MV-4-11 (cell line): Measurements from ENCODE around the gene RAB3IP.

ENCODE experiments used
- DNase-seq: peaks from one replicate; lab custom pipeline; 2025; lab: John Stamatoyannopoulos, UW

RAB3IP gene, protein sequence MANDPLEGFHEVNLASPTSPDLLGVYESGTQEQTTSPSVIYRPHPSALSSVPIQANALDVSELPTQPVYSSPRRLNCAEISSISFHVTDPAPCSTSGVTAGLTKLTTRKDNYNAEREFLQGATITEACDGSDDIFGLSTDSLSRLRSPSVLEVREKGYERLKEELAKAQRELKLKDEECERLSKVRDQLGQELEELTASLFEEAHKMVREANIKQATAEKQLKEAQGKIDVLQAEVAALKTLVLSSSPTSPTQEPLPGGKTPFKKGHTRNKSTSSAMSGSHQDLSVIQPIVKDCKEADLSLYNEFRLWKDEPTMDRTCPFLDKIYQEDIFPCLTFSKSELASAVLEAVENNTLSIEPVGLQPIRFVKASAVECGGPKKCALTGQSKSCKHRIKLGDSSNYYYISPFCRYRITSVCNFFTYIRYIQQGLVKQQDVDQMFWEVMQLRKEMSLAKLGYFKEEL

DNA sequence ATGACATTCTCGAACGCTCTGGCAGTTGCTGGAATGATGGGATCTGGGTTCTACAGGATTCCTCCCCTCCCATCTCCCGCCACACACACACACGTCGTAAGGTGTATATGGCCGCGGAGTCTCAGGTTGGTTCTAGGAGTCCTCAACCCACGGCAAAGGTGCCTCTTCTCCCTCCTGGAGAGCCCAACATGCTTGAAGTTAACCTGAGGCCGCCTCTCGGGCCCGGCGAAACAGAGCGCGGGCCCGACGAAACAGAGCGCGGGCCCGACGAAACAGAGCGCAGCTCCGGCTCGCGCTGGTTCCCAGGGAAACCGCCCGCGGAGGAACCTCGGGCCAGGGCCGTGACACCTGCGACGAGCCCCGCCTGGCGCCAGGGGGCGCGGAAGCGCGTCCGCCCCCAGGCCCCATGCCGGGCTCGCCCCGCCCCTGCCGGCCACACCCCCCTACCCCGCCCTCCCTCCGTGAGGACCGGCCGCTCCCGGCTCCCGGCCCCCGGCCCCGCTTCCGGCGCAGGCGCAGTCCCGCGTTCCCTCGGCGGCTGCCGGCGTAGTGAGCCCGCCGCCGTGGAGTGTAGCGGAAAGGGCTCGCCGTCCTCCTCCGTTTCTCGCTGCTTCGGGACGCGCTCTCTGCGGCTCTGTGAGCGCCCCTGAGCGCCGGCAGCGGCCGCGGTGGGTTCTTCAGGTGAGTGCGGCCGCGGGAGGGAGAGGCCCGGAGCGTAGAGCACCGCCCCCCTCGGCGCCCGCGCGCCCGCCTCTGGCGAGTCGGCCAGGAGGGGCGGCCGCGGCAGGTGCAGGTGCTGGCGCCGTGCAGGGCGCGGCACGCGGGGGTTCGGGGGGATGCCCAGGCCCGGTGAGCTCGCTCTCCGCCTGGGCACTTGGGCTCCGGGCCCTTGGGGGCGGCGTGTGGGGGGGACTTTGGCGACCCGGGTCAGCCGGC, at the start of gene RAB3IP:
RAB3IP (plus strand) TSS at position 510 of the 936 bp plus-strand sequence. CDS start 16,549 bp downstream, outside the sequence.
- DNase-seq = peak; percentile 62

DNA sequence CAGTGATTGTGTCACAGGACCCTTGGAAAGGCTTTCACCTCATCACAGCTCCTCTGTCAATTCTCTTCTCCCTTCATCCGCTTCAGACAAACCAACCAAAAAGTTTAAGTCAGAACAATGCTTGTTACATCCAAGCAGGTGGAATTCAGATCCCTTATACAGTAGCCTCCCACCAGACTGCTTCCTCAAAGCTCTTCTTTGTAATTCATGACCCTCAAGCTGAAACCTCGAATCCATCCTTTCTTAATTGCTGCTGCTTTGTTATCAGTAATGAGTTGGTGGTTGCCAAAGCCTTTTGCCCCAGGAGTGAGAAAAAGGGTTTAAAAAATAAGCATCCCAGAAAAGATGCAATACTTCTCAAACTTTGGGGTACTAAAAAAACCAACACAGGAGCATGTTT, 49.0 kb upstream of the RAB3IP start:
- DNase-seq = no peak

DNA sequence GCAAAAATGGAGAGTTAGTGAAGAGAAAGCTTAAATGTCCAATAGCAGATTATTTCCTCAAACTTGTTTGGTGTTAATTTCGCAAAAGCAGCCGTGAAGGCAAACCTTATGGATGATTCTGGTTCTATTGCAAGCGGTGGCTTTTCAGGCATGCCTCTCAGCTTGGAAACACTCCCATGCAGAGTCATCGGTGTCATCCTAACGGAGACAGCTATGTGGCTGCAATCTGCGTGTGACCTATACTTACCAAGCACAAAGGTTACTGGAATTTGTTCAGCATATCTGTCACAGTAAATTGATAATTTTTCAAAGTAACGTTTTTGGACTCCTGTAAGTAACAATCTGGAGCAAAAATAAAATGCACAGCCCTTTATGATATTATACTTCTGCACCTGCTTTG, 44.5 kb upstream of the RAB3IP start:
- DNase-seq = no peak

DNA sequence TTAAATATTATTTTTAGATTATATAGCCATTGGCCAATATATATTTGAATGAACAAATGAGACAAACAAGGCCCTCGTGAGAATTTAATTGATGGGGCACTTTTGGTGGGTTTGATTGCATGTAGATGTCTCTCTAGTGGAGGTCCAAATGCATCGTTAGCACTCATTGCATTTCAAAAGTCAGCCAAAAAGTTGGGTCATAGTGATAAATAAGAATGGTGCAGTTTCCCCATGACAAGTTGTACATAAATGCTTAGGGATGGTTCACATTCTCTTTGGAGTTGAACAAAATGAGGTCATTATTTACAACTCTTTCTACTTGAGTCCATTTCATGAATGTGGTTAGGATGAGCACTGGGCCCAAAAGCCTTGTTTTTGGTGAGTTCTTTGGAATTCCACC, 40.6 kb upstream of the RAB3IP start:
- no peak for DNase-seq

DNA sequence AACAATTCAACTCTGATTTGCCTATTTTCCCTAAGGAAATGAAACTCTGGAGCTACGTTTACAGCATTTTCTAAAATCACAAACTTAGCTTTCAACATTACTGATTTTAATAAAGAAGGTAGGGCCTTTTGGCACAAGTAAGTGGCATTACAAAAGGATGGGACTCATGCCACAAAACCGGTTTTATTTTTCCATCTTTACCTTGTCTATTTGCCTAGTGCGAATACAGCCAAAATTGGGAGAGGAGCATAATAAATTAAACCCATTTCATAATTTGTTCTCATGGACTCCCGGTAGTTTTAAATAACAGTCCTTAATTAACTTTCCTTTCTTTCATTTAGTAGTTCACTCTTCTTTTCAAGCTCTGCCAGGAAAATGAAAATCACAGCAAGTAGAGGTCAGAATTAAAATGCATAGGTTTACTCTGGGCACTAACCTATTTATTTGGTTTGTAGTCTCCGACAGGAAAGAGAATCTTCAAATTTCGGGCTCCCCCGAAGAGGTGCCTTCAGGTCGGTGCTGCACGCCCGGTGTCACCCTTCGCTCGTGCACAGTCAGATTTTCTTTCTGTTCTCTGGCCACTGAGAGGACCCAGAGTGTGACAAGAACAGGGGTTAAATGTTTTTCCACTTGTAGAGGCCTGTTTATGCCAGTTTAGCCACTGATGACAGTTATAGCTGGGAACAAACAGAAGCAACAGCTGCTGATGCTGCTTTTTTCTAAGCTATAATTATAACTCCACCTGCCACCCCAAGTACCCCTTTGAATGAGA, 39.7 kb upstream of the RAB3IP start, which contains the start of gene BEST3:
BEST3 (minus strand) TSS at position 535 of the 772 bp plus-strand sequence. CDS start 1,505 bp downstream, outside the sequence.
- no peak for DNase-seq

DNA sequence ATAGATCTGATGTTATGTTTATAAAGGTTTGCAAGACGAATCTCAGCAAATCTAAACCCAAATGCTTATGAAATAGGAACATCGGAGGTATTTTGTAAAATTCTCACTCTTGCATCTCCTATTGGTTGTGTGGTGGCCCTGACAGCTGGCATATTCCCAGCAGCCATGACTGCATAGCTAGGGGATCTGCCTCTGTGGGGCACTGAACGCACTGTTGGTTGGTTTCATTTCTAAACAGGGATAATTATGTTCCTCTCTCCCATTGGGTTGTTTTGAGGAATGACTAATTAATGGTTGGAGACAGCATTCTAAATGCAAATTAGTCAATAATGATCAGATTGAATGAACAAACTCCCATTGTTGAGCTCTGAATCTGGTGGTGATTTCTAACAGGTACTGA, 36.8 kb upstream of the RAB3IP start:
- no peak for DNase-seq

DNA sequence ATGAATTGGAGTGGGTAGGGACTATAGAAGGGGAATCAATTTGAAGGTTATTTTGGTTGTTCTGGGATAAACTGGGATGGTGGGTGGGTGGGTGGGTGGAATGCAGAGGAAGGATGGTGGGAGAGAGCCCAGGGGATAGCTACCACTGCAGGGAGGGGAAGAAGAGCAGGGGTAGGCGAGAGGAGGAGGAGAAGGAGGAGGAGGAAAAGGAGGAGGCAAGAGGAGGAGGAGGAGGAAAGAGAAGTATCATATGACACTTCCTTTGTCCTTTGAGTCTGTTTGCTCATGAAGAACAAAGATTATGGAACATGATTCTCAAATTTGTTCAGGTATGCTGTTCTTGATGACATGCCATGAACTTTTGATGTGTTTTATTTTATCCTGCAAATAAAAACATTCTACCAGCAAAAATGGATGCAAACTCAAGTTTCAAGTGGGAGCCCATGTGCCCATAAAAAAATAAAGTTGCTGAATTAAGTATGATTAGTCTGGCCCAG, 35.5 kb upstream of the RAB3IP start:
- no peak for DNase-seq

DNA sequence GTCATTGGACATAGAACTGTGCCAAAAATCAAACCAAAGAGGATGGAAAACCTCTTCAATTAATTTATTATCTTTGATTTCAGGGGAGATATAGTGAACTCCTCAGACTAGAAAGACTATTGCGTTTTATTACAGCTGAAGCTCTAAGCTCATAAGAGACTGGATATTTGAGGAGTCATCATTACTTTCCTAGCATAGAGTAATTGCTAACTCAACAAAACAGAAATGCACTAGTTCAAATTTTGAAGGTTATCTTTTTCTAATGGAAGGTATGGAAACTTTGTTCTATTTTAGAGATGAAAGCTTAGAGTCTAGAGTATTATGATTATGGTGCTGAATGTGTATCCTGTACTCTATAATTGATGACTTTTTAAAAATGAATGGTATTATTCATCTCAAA, 34.3 kb upstream of the RAB3IP start:
- no peak for DNase-seq

DNA sequence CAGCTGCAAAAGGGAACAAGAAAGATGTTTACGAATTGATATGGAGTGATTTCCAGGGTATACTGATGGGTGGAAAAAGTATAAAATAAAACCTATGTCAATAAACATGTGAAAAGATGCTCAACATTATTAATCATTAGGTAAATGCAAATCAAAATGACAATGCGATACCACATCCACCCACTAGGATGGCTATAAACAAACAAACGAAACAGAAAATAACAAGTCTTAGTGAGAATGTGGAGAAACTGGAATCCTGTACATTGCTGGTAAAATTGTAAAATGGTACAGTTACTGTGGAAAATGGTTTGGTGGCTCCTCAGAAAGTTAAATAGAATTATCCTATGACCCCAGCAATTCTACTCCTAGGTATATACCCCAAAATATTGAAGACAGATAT, 30.0 kb upstream of the RAB3IP start:
- no peak for DNase-seq

DNA sequence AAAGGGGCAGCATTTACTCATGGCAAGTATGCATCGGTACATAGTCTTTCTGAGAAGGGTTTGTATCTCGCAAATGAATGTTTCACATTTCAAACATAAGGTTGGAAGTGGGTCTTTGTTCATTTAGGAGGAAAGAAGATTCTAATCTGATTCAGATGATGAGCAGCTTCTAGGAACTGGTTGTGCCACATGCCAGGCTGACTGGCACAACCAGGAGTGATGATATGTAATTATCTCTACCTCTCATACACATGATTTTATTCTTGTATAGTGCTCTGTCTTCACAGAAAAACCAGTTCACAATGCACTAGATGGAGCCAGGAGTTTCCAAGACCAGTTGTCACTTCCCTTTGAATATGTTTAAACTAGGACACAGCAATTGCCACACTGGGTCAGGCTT, 25.8 kb upstream of the RAB3IP start:
- no peak for DNase-seq

DNA sequence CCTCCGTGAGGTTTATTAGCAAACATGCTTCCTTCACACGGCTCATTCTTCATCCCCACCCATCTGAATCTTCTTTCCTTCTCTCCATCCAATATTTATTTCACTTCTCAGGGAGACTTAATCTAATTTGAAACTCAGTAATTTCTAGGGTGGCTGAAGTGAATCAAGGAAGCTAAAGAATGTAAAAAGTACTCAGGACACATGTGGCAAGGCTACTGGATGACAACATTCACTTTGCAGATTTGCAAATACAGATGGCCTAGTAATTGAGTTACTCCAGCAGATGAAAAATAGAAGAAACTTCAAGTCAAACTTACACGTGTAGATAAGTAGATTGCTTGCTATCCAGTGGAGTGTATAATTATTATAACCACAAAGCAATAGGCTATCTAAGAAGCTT, 24.1 kb upstream of the RAB3IP start:
- DNase-seq = no peak

DNA sequence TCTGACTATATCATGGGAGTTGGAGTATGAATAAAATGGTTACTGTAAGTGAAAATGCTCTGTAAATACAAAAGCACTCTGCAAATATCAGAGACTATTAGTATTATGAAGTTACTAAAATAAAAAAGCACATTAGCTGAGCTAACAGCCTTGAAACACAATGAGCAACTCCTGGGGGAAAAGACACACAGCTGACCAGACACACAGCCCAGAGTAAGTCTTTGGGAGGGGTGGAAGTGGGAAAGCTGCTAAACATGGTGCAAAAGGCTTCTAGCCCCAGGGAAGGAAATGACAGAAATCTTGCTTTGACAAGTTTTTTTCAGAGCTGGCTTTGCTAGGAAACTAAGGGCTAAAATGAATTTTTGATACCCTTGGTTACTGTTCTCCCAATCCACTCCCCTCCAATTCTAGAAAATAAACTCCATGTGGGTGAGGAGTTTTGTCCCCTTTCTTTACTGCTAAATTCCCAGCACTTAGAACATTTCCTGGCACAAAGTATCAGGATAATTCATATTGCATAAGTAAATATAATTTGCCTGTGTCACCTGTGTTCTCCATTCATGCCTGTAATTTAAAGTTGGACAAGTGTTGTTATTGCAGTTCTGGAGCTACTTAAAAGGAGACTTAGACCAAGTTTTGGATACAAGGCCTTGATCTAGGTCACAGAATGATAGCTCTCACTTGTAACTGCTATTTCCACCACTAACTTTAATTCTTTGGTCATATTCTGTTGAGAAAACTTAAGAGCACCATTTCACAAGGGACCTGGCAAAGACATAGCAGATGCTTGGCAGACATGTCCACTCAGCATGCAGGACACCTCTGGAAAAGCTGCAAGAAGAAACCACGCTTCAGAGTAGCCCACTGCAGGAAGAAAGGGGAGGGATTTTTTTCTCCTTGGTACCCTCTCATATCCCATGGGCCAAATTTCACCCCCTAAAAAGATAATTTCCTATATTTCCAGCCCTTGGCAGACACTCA, 19.0 kb upstream of the RAB3IP start:
- DNase-seq = no peak

DNA sequence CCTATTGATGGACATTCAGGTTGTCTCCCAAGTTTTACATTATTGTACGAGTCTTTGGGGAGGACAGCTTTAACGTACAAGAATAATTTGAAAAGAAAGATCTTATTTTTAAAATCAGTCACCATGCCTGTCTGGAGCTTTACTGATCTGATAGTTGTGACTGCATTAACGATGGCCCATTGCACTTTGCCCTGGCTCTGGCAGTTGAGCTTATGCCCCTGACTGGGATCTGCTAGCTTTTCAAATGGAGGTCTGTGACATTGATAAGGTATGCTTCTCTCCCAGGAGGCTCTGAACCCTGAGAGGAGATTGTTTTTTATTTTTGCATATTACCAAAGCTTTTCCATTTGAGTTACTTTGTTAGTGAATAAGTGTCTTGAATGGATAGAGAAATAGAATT, 17.9 kb upstream of the RAB3IP start:
- DNase-seq = no peak

DNA sequence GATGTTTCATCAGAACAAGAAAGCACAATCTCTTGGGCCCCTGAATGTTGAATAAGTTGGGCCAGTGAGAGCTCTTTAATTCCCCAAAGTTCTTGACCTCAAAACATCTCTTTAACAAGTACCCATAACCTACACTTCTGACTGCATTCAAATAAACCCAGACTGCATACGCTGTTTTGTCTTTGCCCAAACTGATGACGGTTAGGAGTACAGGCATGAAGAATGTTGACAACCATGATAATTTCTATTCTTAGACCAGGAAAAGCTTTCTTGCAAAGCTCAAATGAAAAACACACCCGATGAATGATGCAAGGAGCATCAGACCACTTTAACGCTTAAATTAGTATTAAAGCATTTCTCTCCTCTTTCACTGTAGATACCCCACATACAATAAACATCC, 11.7 kb upstream of the RAB3IP start:
- DNase-seq = no peak

DNA sequence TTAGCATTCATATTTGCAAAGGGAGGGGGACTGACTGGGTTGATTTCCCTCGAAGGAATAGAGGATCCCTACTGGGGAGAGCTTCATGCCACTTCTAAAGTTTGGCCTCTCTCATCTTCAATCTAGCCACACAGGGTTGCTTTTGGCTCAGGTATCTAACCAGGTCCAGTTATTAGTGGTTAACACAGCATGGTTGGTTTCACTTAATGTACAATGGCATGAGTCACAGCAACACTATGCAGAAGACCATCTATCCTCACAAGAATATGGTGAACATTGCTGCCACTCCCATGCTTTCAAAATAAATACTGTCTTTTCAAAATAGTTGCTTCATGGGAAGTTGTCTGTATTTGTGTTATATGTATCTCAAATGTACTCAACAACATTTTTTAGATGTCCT, 6.6 kb upstream of the RAB3IP start:
- no peak for DNase-seq

DNA sequence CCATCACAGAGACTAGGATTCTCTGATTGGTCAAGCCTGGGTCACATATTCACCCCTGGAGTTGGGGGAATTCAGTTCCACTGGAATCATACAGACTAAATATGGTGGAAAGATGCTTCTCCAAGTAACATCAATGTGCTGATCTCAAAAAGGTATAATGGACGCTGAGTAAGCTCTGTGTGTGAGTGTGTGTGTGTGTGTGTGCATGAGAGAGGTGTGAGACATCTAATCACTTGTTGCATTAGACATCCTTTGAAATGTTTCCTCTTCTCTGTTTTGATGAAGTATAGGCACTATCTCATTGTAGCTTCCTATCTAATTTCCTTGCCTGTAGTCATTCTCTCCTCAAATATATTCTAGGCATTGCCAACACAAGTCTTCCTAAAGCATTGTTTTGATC, 5.0 kb upstream of the RAB3IP start:
- no peak for DNase-seq

DNA sequence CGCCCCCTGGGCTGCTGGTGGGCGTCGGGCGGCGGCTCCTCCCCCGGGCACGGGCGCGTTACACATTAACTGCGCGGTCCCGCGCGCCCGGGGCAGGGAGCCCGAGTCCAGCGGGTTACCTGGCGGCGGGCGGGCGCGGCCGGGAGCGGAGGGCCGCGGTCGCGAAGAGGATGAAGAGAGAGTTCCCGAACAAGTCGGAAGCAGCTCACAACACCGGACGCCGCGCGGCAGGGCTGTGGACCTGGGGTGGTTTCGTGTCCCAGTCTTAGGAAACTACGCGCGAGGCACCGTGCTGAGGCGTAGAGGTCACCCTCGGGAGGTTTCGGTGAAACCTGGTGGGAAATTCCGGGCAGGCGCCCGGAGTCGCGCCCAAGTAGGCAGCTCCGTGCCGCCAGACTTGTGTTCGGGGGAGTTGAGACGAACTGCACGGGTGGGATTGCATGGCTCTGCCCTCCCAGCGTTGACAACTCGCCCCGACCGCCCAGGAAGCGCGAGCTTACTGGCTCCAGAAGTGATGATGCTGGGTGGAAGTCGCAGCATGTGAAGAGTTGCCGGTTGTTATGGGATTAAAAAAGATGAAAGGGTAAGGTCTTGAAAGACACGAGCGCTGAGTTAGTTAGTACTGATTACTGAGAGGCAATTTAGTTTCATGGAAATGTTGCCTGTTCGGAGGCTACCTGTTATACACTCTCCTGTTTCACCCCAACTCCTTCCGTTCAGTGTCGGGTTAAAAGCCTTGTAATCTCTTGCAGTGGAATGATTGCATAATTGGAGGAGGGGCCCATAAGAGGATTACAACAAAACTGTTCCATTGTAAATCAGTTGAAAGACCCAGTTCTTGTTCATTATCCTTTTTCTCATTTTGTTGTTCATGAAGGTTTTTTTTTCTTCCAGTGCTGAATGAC, 879 bp downstream of the RAB3IP start:
- DNase-seq = peak; percentile 19

DNA sequence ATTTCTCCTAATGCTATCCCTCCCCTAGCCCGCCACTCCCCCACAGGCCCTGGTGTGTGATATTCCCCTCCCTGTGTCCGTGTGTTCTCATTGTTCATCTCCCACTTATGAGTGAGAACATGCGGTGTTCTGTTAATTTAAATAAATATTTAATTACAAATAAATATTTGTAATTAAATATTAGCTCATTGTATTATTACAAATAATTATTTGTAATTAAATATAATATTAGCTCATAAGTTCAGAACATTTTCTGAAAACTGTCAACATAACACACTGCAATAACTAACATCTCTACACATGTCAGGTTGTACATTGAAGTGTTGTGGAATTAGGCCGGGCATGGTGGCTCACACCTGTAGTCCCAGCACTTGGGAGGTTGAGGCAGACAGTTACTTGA, 5.4 kb downstream of the RAB3IP start:
- DNase-seq = no peak

DNA sequence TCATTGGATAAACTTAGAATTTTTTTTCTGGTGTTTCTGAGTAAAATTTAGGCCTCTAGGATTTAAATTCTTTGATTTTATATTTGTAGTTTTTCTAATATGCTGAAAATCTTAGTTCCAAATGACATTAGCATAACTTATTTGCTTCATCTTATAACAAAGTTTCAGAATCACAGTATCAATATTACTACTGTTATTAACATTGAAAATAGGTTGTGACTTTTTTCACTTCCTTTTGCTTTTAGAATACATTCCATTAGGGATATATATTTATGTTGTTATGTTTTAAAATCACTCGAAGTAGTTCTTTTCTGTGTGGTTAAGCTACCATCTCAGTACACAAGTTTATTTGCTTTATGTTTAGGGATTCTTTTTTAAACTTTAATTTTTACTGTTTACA, 12.8 kb downstream of the RAB3IP start:
- no peak for DNase-seq

DNA sequence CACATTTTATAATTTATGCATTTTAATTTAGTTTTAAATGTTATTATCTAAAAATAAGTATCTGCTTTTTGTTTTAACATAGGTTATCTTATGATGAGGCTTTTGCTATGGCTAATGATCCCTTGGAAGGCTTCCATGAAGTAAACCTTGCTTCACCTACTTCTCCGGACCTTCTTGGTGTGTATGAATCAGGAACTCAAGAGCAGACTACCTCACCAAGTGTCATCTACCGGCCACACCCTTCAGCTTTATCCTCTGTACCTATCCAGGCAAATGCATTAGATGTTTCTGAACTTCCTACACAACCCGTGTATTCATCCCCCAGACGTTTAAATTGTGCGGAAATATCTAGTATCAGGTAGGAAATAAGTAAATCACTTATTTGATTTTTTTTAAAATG, 16.6 kb downstream of the RAB3IP start:
- no peak for DNase-seq
